ENCODE data around the gene C1QTNF5.

DNA sequence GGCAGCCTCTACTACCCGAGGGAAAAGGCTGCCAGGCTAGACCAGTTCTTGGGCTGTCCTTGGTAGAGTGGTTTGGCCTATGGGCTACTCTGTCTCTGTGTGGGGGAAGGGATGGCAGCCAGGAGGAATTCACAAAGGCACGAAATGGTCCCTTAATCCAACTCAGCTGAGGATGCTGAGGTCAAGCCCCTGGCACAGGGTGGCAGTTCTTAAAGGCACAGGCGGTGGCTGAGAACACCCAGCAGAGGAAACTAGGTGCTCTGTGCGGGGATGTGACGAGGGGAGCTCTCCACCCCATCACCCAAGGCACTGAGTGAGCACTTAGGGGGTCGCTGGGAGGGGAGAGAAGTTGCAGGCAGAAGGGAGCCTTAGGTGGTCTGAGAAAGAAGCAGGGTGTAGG lies 5.9 kb upstream of the C1QTNF5 start, which contains the start of gene MFRP:
- TF ChIP-seq POLR2A (IDR thresholded peaks at IDR 0.05; ENCODE audit: extremely low read depth, insufficient read length), result no peak
- TF ChIP-seq, protein P1, sequence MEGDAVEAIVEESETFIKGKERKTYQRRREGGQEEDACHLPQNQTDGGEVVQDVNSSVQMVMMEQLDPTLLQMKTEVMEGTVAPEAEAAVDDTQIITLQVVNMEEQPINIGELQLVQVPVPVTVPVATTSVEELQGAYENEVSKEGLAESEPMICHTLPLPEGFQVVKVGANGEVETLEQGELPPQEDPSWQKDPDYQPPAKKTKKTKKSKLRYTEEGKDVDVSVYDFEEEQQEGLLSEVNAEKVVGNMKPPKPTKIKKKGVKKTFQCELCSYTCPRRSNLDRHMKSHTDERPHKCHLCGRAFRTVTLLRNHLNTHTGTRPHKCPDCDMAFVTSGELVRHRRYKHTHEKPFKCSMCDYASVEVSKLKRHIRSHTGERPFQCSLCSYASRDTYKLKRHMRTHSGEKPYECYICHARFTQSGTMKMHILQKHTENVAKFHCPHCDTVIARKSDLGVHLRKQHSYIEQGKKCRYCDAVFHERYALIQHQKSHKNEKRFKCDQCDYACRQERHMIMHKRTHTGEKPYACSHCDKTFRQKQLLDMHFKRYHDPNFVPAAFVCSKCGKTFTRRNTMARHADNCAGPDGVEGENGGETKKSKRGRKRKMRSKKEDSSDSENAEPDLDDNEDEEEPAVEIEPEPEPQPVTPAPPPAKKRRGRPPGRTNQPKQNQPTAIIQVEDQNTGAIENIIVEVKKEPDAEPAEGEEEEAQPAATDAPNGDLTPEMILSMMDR (IDR thresholded peaks at IDR 0.05; ENCODE audit: low read depth, low read length), result no peak
- TF ChIP-seq, protein P2, sequence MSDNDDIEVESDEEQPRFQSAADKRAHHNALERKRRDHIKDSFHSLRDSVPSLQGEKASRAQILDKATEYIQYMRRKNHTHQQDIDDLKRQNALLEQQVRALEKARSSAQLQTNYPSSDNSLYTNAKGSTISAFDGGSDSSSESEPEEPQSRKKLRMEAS (IDR thresholded peaks at IDR 0.05; ENCODE audit: low read depth, low read length), result no peak
